ENCODE measurements around the gene DRC3.
A peak's percentile ranks its signal among the peaks of the same experiment; 100 is the strongest.
"Not testable (repeated sequence)": the region's sequence is repeated elsewhere in the genome, so short reads cannot be mapped to it uniquely, and the experiment has no call there.

Gene DRC3

GRCh38 chr17:17954079-17954478 is 18.6 kb upstream of the DRC3 start:
- in situ Hi-C loops (cut with HindIII; ENCODE audit: low sequenced_read_pairs) = no loop called here
- no peak overlapping the region for H3K4me3 ChIP-seq (ENCODE audit: low read depth, low read length)
- TF ChIP-seq CTCF (IDR thresholded peaks at IDR 0.05; ENCODE audit: low read depth, low read length, missing control alignments) = no peak
- no peak for DNase-seq (ENCODE audit: low read depth)

- in situ Hi-C loops (cut with HindIII; ENCODE audit: low sequenced_read_pairs); H3K4me3 ChIP-seq (ENCODE audit: low read depth, low read length); DNase-seq (ENCODE audit: low read depth): not testable (repeated sequence)
These were observed 16.8 kb upstream of the DRC3 start for GRCh38 chr17:17955790-17956341.

DNA sequence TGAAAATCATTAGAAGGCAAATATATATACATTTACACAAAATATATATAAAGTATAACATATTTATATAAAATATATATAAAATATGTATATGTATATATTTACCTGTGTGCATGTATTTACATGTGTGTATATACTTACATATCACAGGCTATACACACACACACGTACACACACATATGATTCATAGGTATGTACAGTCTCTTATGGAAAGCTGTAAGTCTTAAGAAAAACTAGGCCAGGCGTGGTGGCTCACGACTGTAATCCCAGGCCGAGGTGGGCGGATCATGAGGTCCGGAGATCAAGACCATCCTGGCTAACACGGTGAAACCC is 15.1 kb upstream of the DRC3 start:
- H3K4me3 ChIP-seq (ENCODE audit: low read depth, low read length) = no peak overlapping the region
- TF ChIP-seq CTCF (IDR thresholded peaks at IDR 0.05; ENCODE audit: low read depth, low read length, missing control alignments) = no peak
- no peak for DNase-seq (ENCODE audit: low read depth)
- in situ Hi-C loops (cut with HindIII; ENCODE audit: low sequenced_read_pairs) = no loop called here

GRCh38 chr17:17958982-17959381 is 13.7 kb upstream of the DRC3 start:
- H3K4me3 ChIP-seq (ENCODE audit: low read depth, low read length) = no peak overlapping the region
- in situ Hi-C loops (cut with HindIII; ENCODE audit: low sequenced_read_pairs) = no loop called here
- DNase-seq (ENCODE audit: low read depth) = no peak
- TF ChIP-seq CTCF (IDR thresholded peaks at IDR 0.05; ENCODE audit: low read depth, low read length, missing control alignments) = no peak

- TF ChIP-seq CTCF (IDR thresholded peaks at IDR 0.05; ENCODE audit: low read depth, low read length, missing control alignments) = no peak
- peak; percentile 49 for DNase-seq (ENCODE audit: low read depth)
- peak overlapping the region; percentile 25 for H3K4me3 ChIP-seq (ENCODE audit: low read depth, low read length)
- in situ Hi-C loops (cut with HindIII; ENCODE audit: low sequenced_read_pairs) = no loop called here
These were observed 12.9 kb upstream of the DRC3 start for GRCh38 chr17:17959520-17960361.

DNA sequence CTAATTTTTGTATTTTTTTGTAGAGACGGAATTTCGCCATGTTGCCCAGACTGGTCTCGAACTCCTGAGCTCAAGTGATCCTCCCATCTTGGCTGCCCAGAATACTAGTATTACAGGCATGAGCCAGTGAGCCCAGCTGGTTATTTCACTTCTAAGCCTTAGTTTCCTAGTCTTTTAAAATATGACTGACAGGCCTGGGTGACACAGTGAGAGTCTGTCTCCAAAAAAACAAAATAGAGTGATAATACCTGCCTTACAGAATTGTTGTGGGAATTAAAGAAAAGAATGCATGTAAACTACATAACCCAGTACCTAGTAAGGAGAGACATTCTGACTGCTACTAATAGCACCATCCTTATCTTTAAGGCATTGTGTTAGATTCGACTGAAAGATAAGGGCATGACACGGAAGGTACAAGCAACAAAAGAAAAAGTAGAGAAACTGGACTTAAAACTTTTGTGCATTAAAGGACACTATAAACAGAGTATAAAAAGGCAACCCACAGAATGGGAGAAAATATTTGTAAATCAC is 12.1 kb upstream of the DRC3 start:
- no peak for DNase-seq (ENCODE audit: low read depth)
- TF ChIP-seq CTCF (IDR thresholded peaks at IDR 0.05; ENCODE audit: low read depth, low read length, missing control alignments) = no peak
- in situ Hi-C loops (cut with HindIII; ENCODE audit: low sequenced_read_pairs) = no loop called here
- no peak overlapping the region for H3K4me3 ChIP-seq (ENCODE audit: low read depth, low read length)

GRCh38 chr17:17963066-17963465 is 9.6 kb upstream of the DRC3 start:
- DNase-seq (ENCODE audit: low read depth) = no peak
- no peak overlapping the region for H3K4me3 ChIP-seq (ENCODE audit: low read depth, low read length)
- in situ Hi-C loops (cut with HindIII; ENCODE audit: low sequenced_read_pairs) = no loop called here
- no peak for TF ChIP-seq CTCF (IDR thresholded peaks at IDR 0.05; ENCODE audit: low read depth, low read length, missing control alignments)
